Measurements from ENCODE around the gene FBXO31.

- no peak for TF ChIP-seq CTCF (IDR thresholded peaks at IDR 0.05 in 4 of 5, conservative IDR thresholded peaks at IDR 0.05 in 1 of 5)
- TF ChIP-seq POLR2A (IDR thresholded peaks at IDR 0.05): no peak
These were observed 10.1 kb upstream of the FBXO31 start for GRCh38 chr16:87393680-87394055.

All from gastrocnemius medialis (tissue), 4 donors.